GM13977 (cell line): Measurements from ENCODE around the gene PRKCE.

Experiments
- DNase-seq: peaks from one replicate; pipeline ENCODE4 v3.0.0; 2012; ENCODE audit warnings: low spot score
- in situ Hi-C: fragments of 300-500 bp; cut with MboI; formaldehyde crosslinking; loops from one replicate; pipeline ENCODE4 v1.12.0; 2022; ENCODE audit warnings: low sequenced_read_pairs, low pct_unique_long_range_greater_than_20kb, mixed read lengths, inconsistent platforms; ENCODE audit not compliant: unreplicated experiment
- TF ChIP-seq, protein P1 (sequence below): IDR thresholded peaks from 2 replicates; pipeline ENCODE4 v1.5.1; 2012; ENCODE audit warnings: mild to moderate bottlenecking, control low read depth; ENCODE audit not compliant: insufficient read depth; ENCODE audit errors: extremely low read depth, missing control alignments

Gene PRKCE

DNA sequence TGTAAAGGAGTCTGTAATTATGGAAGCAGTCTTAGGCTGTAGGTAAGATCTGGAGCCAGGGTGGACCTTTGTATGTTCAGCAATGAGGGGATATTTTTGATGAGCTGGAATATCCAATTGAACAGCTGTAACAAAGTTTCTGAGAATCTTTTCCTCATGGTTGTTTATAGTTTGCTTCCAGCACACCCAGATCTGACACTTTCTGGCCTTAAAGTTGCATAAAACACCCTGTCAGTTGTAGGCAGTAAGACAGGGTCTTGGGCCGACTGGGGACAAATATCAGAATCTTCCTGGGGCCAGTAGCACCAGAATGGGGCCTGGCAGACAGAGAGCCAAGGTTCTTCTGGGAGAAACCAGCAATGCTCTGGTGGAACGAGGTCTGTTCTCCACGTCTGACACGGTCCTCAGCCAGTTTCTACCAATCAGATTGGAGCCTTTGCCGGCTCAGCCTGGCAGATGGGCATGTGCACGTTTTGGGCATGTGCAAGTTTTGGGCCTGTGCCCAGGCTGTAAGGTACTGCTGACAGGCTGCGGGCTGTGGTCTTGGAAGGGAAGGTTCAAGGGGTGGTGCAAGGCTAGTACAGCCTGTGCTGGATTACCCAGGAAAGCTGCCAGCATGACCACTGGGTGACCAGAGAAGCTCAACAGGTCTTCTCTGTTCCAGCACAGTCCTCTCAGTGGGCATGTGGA is 89.8 kb downstream of the PRKCE start:
- in situ Hi-C loops = no loop called here
- DNase-seq = no peak
- TF ChIP-seq, protein P1, sequence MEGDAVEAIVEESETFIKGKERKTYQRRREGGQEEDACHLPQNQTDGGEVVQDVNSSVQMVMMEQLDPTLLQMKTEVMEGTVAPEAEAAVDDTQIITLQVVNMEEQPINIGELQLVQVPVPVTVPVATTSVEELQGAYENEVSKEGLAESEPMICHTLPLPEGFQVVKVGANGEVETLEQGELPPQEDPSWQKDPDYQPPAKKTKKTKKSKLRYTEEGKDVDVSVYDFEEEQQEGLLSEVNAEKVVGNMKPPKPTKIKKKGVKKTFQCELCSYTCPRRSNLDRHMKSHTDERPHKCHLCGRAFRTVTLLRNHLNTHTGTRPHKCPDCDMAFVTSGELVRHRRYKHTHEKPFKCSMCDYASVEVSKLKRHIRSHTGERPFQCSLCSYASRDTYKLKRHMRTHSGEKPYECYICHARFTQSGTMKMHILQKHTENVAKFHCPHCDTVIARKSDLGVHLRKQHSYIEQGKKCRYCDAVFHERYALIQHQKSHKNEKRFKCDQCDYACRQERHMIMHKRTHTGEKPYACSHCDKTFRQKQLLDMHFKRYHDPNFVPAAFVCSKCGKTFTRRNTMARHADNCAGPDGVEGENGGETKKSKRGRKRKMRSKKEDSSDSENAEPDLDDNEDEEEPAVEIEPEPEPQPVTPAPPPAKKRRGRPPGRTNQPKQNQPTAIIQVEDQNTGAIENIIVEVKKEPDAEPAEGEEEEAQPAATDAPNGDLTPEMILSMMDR = no peak

DNA sequence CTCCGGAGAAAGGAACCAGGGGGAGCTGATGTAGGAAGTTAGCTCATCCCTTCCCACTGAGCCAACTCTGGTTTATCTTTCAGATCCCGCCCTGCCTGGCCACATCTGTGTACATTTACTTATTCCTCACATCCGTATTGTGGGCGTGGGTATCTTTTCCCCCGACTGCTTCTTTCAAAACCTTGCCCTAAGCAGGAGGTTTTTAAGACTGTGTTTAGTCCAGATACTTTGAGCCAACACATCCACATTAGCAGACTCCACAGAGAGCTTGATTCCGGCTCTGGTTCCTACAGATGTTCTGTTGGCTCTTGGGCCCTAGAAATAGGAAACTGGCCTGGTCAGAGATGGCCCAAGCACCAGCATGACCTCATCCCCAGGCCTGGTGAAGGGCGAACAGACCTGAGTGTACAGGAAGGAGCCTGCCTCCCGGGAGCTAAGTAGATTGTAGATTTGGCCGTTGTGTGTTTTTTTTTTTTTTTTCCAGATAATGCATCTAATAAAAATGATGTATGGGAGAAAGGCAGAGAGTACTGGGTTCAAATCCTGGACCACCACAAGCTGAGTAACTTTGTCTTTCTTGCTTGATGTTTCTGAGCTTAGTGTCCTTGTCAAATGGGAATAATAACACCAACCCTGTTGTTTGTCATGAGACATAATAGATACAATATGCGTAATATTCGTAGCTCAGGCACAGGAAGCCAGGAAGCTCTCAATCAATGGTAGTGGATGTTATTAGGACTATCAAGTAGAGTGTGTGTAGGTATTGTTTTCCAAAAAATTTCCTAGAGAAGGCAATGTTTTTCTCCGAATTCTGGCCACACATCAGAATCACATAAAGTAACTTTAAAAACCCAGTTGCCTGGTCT is 92.3 kb downstream of the PRKCE start:
- no peak for DNase-seq
- in situ Hi-C loops = no loop called here
- TF ChIP-seq, protein P1 = no peak

DNA sequence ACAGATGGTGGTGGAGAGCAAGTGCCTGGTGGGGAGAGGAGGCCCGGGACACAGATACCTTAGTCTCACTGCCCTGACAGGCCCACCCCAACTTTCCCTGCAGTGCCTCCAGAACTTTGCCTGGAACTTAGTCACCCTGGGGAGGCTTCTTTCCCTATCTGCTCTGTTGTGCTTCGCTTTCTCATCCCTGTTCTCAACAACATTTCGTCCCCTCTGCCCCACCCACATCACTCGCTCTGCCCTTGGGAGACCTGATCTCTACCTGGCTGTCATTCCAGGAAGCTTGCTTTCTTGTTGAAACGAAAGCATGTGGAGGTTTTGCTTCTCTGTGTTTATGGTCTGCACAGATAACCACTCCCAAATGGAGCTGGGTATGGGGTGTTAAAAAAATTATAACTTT is 93.8 kb downstream of the PRKCE start:
- in situ Hi-C loops = no loop called here

DNA sequence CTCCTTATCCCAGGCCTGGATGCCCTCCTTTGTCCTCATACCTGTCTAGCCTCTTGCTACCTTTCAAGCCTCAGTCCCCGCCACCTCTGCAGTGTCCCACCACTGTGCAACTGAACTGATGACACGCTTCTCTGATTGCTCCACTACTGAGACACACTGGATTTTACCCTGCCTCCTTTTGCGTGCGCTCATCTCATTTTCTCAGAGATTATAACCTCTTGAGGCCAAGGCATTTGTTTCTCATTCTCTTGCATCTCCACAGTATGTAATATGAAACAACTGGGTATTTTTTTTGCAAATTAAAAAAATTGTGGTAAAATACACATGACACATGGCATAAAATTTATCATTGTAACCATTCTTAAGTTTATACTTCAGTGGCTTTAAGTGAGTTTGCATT is 95.4 kb downstream of the PRKCE start:
- no peak for DNase-seq
- TF ChIP-seq, protein P1 = no peak
- in situ Hi-C loops = no loop called here

More for the DNA sequence above, 93.8 kb downstream of the PRKCE start:
- TF ChIP-seq, protein P1 = no peak
- DNase-seq = no peak

DNA sequence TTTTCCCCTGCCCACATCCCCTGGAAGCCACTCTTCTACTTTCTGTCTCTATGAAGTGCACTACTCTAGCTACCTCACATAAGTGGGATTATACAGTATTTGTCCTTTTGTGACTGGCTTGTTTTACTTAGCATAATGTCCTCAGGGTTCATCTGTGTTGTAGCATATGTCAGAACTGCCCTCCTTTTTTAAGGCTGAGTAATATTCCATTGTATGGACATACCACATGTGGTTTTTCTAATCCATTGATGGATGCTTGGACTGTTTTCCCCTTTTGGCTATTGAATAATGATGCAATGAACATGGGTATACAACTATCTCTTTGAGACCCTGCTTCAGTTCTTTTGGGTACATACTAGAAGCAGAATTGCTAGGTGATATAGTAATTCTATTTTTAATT is 95.9 kb downstream of the PRKCE start:
- in situ Hi-C loops = no loop called here
- TF ChIP-seq, protein P1 = no peak
- DNase-seq = no peak

DNA sequence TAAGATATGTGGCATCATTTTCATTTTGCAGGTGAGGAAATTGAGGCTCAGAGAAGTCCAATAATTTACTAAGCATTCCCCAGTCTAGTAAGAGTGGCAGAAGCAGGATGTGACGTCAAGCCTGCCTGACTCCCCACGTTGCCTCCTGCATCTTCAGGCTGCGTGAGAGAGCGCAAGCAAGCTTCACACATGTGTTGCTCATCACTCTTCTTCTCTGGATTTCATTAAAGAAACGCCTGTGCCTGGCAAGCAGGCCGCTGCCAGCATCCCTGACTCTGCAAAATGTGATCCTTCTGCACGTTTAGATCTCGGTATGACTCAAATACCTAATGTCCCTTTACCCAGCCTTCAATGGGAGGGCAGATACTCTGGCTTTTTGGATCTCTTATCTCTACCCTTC is 96.8 kb downstream of the PRKCE start:
- TF ChIP-seq, protein P1 = no peak
- in situ Hi-C loops = no loop called here
- DNase-seq = no peak
